Endothelial cell of umbilical vein (primary cell): Measurements from ENCODE around the gene PRDM16.

ENCODE experiments used
- EZH2 ChIP-seq: IDR thresholded peaks from 2 replicates; pipeline ENCODE4 v1.6.1; 2012; ENCODE audit warnings: borderline replicate concordance, low read depth, mild to moderate bottlenecking, moderate library complexity, low read length, inconsistent platforms; ENCODE audit not compliant: severe bottlenecking
- FOS ChIP-seq: IDR thresholded peaks from 2 replicates; pipeline ENCODE4 v1.6.1; 2011; ENCODE audit warnings: mild to moderate bottlenecking, low read length, moderate library complexity, borderline replicate concordance; ENCODE audit not compliant: insufficient read depth
- GATA2 ChIP-seq: IDR thresholded peaks from 2 replicates; pipeline ENCODE4 v1.7.0; 2011; ENCODE audit warnings: low read depth, mild to moderate bottlenecking, moderate library complexity, mixed read lengths, low read length; ENCODE audit not compliant: insufficient read length, insufficient read depth
- JUN ChIP-seq: IDR thresholded peaks from 2 replicates; pipeline ENCODE4 v1.6.1; 2011; ENCODE audit warnings: borderline replicate concordance, low read depth; ENCODE audit not compliant: insufficient read length, insufficient read depth
- MAX ChIP-seq: IDR thresholded peaks from 2 replicates; pipeline ENCODE4 v1.6.1; 2011; ENCODE audit not compliant: insufficient read depth, insufficient read length
- MYC ChIP-seq: IDR thresholded peaks from one replicate; pipeline ENCODE4 v1.6.1; 2011; ENCODE audit warnings: mild to moderate bottlenecking, low read depth, low read length
- POLR2A ChIP-seq: IDR thresholded peaks from 2 replicates; pipeline ENCODE4 v1.6.1; 2012; ENCODE audit warnings: low read depth, mild to moderate bottlenecking, control low read depth, low read length
- POLR2AphosphoS5 ChIP-seq: IDR thresholded peaks from 2 replicates; pipeline ENCODE4 v1.6.1; 2012; ENCODE audit warnings: low read depth, mild to moderate bottlenecking, control low read depth, low read length, moderate library complexity; ENCODE audit not compliant: insufficient read depth
- TF ChIP-seq, protein P1 (sequence below), 2 donors: IDR thresholded peaks; 1 replicate in 1 of 2; 2 replicates in 1 of 2; pipeline ENCODE4 v1.5.1; 2011; ENCODE audit warnings: low read length in 2 of 2, mild to moderate bottlenecking in 2 of 2, moderate library complexity in 2 of 2, control low read depth in 1 of 2, inconsistent platforms in 1 of 2, low read depth in 1 of 2; ENCODE audit not compliant: insufficient read depth in 1 of 2; ENCODE audit errors: extremely low read depth in 1 of 2

DNA sequence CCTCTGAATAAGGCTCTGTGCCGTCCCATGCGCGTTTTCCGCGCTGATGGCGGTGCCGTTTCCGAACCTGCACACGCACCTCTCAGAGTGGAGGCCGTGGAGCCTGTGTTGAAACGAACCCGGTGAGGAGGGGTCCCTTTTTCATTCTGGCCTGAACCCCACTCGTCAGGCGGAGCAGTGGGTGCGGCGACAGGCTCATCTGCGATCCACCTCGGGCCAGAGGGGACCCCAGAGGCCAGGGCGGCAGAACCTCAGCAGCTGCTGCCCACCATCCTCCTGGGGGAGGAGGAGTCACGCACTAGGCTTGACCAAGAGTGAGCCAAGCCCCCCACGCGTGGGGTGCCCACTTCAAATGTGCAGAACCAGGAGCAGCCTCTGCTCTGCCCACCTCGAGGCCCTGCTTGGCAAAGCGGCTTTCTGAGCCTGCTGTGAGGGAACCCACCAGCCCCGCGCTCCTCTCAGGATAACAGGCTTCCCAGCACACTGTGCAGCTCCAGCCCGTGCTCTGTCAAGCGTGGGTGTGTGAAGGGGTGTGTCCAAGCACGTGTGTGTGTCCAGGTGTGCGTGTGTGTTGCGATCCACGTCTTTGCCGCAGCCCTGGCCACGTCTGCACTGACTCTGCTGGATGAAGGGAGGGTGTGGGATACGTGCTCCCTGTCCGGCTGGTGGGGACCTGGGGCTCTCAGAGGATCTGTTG, 6.8 kb downstream of the PRDM16 start:
- TF ChIP-seq MAX (no peak), POLR2A (no peak), EZH2 (no peak), JUN (no peak), POLR2AphosphoS5 (no peak), FOS (no peak), MYC (no peak), GATA2 (no peak)
- TF ChIP-seq, protein P1, sequence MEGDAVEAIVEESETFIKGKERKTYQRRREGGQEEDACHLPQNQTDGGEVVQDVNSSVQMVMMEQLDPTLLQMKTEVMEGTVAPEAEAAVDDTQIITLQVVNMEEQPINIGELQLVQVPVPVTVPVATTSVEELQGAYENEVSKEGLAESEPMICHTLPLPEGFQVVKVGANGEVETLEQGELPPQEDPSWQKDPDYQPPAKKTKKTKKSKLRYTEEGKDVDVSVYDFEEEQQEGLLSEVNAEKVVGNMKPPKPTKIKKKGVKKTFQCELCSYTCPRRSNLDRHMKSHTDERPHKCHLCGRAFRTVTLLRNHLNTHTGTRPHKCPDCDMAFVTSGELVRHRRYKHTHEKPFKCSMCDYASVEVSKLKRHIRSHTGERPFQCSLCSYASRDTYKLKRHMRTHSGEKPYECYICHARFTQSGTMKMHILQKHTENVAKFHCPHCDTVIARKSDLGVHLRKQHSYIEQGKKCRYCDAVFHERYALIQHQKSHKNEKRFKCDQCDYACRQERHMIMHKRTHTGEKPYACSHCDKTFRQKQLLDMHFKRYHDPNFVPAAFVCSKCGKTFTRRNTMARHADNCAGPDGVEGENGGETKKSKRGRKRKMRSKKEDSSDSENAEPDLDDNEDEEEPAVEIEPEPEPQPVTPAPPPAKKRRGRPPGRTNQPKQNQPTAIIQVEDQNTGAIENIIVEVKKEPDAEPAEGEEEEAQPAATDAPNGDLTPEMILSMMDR (IDR thresholded peaks at IDR 0.05; ENCODE audit: extremely low read depth in 1 of 2, insufficient read depth in 1 of 2, low read depth in 1 of 2, low read length in 2 of 2), result no peak
